HCT116 (cell line): ENCODE results near the gene DNPEP. TPM values are rescaled to one million over a fixed set of nuclear protein-coding genes. Genes with fewer than 3 reads are reported as not detected.

ENCODE experiments used
- ATAC-seq: fragments of 200-7000 bp; cut with Tn5 transposase; 2 replicates; pipeline ENCODE4 v1.9.1; 2020; ENCODE audit warnings: mild to moderate bottlenecking, moderate library complexity
- BruUV-seq: library from RNA; stranded (reverse); fragments of 400-500 nt; replicated peaks from 2 replicates; lab custom pipeline; 2021; lab: Mats Ljungman, UMichigan
- CTCF ChIA-PET: fragments of 300-600 bp; sonication (Branson Sonifier 250); formaldehyde crosslinking; loops from one replicate; lab custom pipeline; 2021; ENCODE audit warnings: antibody characterized with exemption; lab: Charles Lee
- POLR2A ChIA-PET: fragments of 300-600, 350-600 bp; sonication (Branson Sonifier 250); formaldehyde crosslinking; loops from one replicate; lab custom pipeline; 2021; ENCODE audit warnings: antibody characterized with exemption; lab: Charles Lee
- RAD21 ChIA-PET, 2 experiments: fragments of 300-600 bp; sonication (Branson Sonifier 250); formaldehyde crosslinking; loops; one replicate each; lab custom pipeline; 2023; ENCODE audit warnings: low total read pairs in 2 of 2; ENCODE audit not compliant: uncharacterized antibody in 2 of 2, unreplicated experiment in 2 of 2, low non-redundant PET in 1 of 2; lab: Charles Lee
- DNase-seq: peaks from one replicate; pipeline ENCODE4 v3.0.0-alpha.2; 2010; ENCODE audit warnings: low read depth, low spot score
- H2AFZ ChIP-seq: fragments of 200-600 bp; shearing (Covaris generic), sonication (generic); 2 replicates; pipeline ENCODE4 v1.6.1; 2017; ENCODE audit warnings: low read depth, mixed run types, mixed read lengths, antibody characterized with exemption, low read length; ENCODE audit not compliant: poor library complexity, severe bottlenecking
- H3K27ac ChIP-seq: 2 replicates; pipeline ENCODE4 v1.5.1; 2012; ENCODE audit warnings: low read depth, low read length
- H3K27me3 ChIP-seq: fragments of 200-600 bp; sonication (generic); 2 replicates; pipeline ENCODE4 v1.6.1; 2016; ENCODE audit warnings: mixed run types, low read length, mixed read lengths; ENCODE audit not compliant: insufficient read depth
- H3K36me3 ChIP-seq, 2 experiments: fragments of 200-500 bp in 1 of 2; fragments of 200-600 bp in 1 of 2; sonication (Bioruptor generic) in 1 of 2; sonication (generic) in 1 of 2; 2 replicates each; pipeline versions ENCODE4 v1.5.1 to v1.6.1; 2014 to 2016; ENCODE audit warnings: low read length in 2 of 2, inconsistent platforms in 1 of 2, mixed read lengths in 1 of 2, mixed run types in 1 of 2; ENCODE audit not compliant: insufficient read depth in 2 of 2, control insufficient read depth in 1 of 2
- H3K4me1 ChIP-seq, 2 experiments: fragments of 200-600 bp in 1 of 2; sonication (generic) in 1 of 2; 2 replicates each; pipeline versions ENCODE4 v1.5.1 to v1.6.1; 2012 to 2017; ENCODE audit warnings: low read length in 2 of 2, inconsistent platforms in 1 of 2, mild to moderate bottlenecking in 1 of 2, mixed read lengths in 1 of 2, mixed run types in 1 of 2, moderate library complexity in 1 of 2; ENCODE audit not compliant: insufficient read depth in 2 of 2, control insufficient read depth in 1 of 2
- H3K4me2 ChIP-seq: fragments of 200-600 bp; sonication (generic); 2 replicates; pipeline ENCODE4 v1.6.1; 2017; ENCODE audit warnings: mixed run types, low read length, mixed read lengths
- H3K4me3 ChIP-seq, 2 experiments: fragments of 200-600 bp in 1 of 2; sonication (generic) in 1 of 2; replicated peaks in 1 of 2; 2 replicates each; pipeline ENCODE4 v1.5.1; 2011 to 2016; ENCODE audit warnings: low read length in 2 of 2, control low read depth in 1 of 2, low read depth in 1 of 2, mild to moderate bottlenecking in 1 of 2, mixed read lengths in 1 of 2, mixed run types in 1 of 2
- H3K79me2 ChIP-seq: fragments of 200-600 bp; sonication (generic); 2 replicates; pipeline ENCODE4 v1.6.1; 2017; ENCODE audit warnings: mild to moderate bottlenecking, mixed run types, low read length, moderate library complexity, mixed read lengths; ENCODE audit not compliant: insufficient read depth
- H3K9ac ChIP-seq: fragments of 200-600 bp; sonication (generic); 2 replicates; pipeline ENCODE4 v1.6.1; 2016; ENCODE audit warnings: low read length, mixed read lengths
- H3K9me2 ChIP-seq: fragments of 200-600 bp; sonication (generic), shearing (Covaris generic); 2 replicates; pipeline ENCODE4 v1.6.1; 2017; ENCODE audit warnings: mixed run types, mild to moderate bottlenecking, moderate library complexity; ENCODE audit not compliant: insufficient read depth
- H3K9me3 ChIP-seq, 2 experiments: fragments of 200-500 bp in 1 of 2; fragments of 200-600 bp in 1 of 2; sonication (Bioruptor generic) in 1 of 2; sonication (generic) in 1 of 2; 2 replicates each; pipeline ENCODE4 v1.6.1; 2014 to 2017; ENCODE audit warnings: low read length in 2 of 2, mixed read lengths in 2 of 2, inconsistent platforms in 1 of 2, low read depth in 1 of 2, mild to moderate bottlenecking in 1 of 2, mixed run types in 1 of 2, moderate library complexity in 1 of 2; ENCODE audit not compliant: control insufficient read depth in 1 of 2, insufficient read depth in 1 of 2
- H4K20me1 ChIP-seq: fragments of 200-600 bp; sonication (generic), shearing (Covaris generic); 2 replicates; pipeline ENCODE4 v1.6.1; 2017; ENCODE audit warnings: mixed run types, mild to moderate bottlenecking, moderate library complexity; ENCODE audit not compliant: insufficient read depth
- CBX3 ChIP-seq: IDR thresholded peaks from 2 replicates; pipeline ENCODE4 v1.6.1; 2012; ENCODE audit warnings: low read depth
- CEBPB ChIP-seq: IDR thresholded peaks from 2 replicates; pipeline ENCODE4 v1.6.1; 2012; ENCODE audit warnings: low read depth
- CTCF ChIP-seq, 3 experiments: fragments of 200-600 bp in 1 of 3; sonication (generic) in 1 of 3; IDR thresholded peaks in 2 of 3; conservative IDR thresholded peaks in 1 of 3; 2 replicates each; pipeline ENCODE4 v1.5.1; 2012 to 2017; ENCODE audit warnings: low read depth in 2 of 3, low read length in 2 of 3, antibody characterized with exemption in 1 of 3, borderline replicate concordance in 1 of 3, control low read depth in 1 of 3, mild to moderate bottlenecking in 1 of 3, mixed read lengths in 1 of 3, mixed run types in 1 of 3, moderate library complexity in 1 of 3; ENCODE audit not compliant: insufficient read depth in 1 of 3
- EGR1 ChIP-seq: IDR thresholded peaks from 2 replicates; pipeline ENCODE4 v1.6.1; 2012; ENCODE audit warnings: low read depth
- ELF1 ChIP-seq: IDR thresholded peaks from 2 replicates; pipeline ENCODE4 v1.6.1; 2012; ENCODE audit warnings: low read depth, borderline replicate concordance
- EZH2 ChIP-seq: fragments of 200-600 bp; sonication (generic); IDR thresholded peaks from 2 replicates; pipeline ENCODE4 v1.6.1; 2017; ENCODE audit warnings: antibody characterized with exemption, mixed run types
- EZH2phosphoT487 ChIP-seq: fragments of 200-600 bp; IDR thresholded peaks from 2 replicates; pipeline ENCODE4 v1.6.1; 2018; ENCODE audit warnings: antibody characterized with exemption, borderline replicate concordance
- FOSL1 ChIP-seq: IDR thresholded peaks from 2 replicates; pipeline ENCODE4 v1.6.1; 2012; ENCODE audit warnings: low read depth
- JUND ChIP-seq: IDR thresholded peaks from 2 replicates; pipeline ENCODE4 v1.6.1; 2012
- POLR2A ChIP-seq: IDR thresholded peaks from 2 replicates; pipeline ENCODE4 v1.7.0; 2011; ENCODE audit warnings: borderline replicate concordance; ENCODE audit not compliant: insufficient read depth, insufficient read length; ENCODE audit errors: extremely low read depth
- POLR2AphosphoS5 ChIP-seq: IDR thresholded peaks from 2 replicates; pipeline ENCODE4 v1.6.1; 2011; ENCODE audit warnings: mild to moderate bottlenecking, low read depth, low read length, moderate library complexity
- RAD21 ChIP-seq: IDR thresholded peaks from 2 replicates; pipeline ENCODE4 v1.6.1; 2012; ENCODE audit warnings: low read depth, mild to moderate bottlenecking
- SP1 ChIP-seq: IDR thresholded peaks from 2 replicates; pipeline ENCODE4 v1.6.1; 2012; ENCODE audit warnings: low read depth
- TCF7L2 ChIP-seq: IDR thresholded peaks from 2 replicates; pipeline ENCODE4 v1.7.0; 2011; ENCODE audit warnings: borderline replicate concordance, inconsistent platforms; ENCODE audit not compliant: insufficient read depth, insufficient read length; ENCODE audit errors: extremely low read depth
- ZBTB33 ChIP-seq: IDR thresholded peaks from 2 replicates; pipeline ENCODE4 v1.6.1; 2011; ENCODE audit warnings: mild to moderate bottlenecking, low read length, moderate library complexity; ENCODE audit not compliant: insufficient replicate concordance; ENCODE audit errors: extremely low read depth
- ZFX ChIP-seq: fragments of 450-650 bp; IDR thresholded peaks from 2 replicates; pipeline ENCODE4 v1.6.1; 2017
- ZNF274 ChIP-seq: fragments of 200-500 bp; sonication (Bioruptor generic); IDR thresholded peaks from 2 replicates; pipeline ENCODE4 v1.6.1; 2014; ENCODE audit warnings: mild to moderate bottlenecking, low read depth, low read length, inconsistent platforms
- intact Hi-C: fragments of 100-400 bp; cut with micrococcal nuclease; formaldehyde crosslinking; loops from 2 replicates; pipeline ENCODE4 v1.10.0; 2022
- total RNA-seq: library from RNA; stranded (reverse); gene quantifications from one replicate; pipeline ENCODE4 v1.2.1, GENCODE V29; 2021; ENCODE audit not compliant: unreplicated experiment
- TF ChIP-seq, protein P1 (sequence below): IDR thresholded peaks from 2 replicates; pipeline ENCODE4 v1.6.1; 2012; ENCODE audit warnings: low read depth
- TF ChIP-seq, protein P2 (sequence below): IDR thresholded peaks from 2 replicates; pipeline ENCODE4 v1.6.1; 2012

DNPEP gene
- total RNA-seq, 1 experiment from 2014 or later = 80.1 TPM

DNA sequence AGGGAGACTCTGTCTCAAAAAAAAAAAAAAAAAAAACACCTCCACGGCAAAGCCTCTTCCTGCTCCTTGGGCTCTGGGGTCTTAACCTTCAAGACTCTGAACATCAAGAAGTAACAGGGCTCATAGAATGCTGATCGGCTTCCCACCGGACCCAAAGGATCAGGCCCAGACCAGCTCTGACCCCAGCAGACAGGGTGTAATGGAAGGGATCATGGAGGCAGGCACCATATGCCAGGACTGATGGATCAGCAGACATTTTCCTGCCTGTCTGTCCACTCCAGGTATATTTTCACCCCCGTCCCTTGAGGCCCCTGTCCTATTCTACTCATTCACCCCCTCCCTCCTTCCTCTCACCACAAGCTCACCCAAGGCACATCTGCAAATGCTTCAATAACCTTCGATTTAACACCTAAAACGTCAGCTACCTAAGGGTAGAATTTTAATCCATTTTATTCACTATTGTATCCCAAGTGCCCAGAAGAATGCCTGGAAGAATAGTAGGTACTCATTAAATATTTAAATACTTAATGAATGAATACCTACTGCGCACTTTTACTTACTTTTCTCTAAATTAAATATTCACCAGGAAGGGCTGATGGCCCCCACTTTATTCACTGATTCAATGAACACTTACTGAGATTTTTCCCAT lies 42.4 kb upstream of the DNPEP start:
- ChIA-PET RAD21 (interaction anchor here (1.0 to 1.2 kb wide), 2 partner anchors 100 kb away, joined by 3 to 6 read pairs; no protein-coding TSS in a partner anchor), CTCF (interaction anchor here (0.9 to 1.2 kb wide), 7 partner anchors 13 to 326 kb away, joined by 3 to 13 read pairs (median 3); partner anchors contain the start of gene GMPPA), POLR2A (no interaction called here)
- peaks cover 6 to 32% of the 10 kb centered on the region in 2 experiments for H3K4me1 ChIP-seq
- H3K4me3 ChIP-seq = no peak overlapping the region
- no peaks in the 10 kb centered on the region for H3K36me3 ChIP-seq
- no peak overlapping the region for H3K9ac ChIP-seq
- intact Hi-C loops = no loop called here
- H3K4me2 ChIP-seq = 0 out of 2 replicates have a peak overlapping the region, but pooled peaks have one; percentile 20
- H3K9me3 ChIP-seq = no peaks in the 10 kb centered on the region
- no peaks in the 10 kb centered on the region for H3K9me2 ChIP-seq
- TF ChIP-seq, protein P1, sequence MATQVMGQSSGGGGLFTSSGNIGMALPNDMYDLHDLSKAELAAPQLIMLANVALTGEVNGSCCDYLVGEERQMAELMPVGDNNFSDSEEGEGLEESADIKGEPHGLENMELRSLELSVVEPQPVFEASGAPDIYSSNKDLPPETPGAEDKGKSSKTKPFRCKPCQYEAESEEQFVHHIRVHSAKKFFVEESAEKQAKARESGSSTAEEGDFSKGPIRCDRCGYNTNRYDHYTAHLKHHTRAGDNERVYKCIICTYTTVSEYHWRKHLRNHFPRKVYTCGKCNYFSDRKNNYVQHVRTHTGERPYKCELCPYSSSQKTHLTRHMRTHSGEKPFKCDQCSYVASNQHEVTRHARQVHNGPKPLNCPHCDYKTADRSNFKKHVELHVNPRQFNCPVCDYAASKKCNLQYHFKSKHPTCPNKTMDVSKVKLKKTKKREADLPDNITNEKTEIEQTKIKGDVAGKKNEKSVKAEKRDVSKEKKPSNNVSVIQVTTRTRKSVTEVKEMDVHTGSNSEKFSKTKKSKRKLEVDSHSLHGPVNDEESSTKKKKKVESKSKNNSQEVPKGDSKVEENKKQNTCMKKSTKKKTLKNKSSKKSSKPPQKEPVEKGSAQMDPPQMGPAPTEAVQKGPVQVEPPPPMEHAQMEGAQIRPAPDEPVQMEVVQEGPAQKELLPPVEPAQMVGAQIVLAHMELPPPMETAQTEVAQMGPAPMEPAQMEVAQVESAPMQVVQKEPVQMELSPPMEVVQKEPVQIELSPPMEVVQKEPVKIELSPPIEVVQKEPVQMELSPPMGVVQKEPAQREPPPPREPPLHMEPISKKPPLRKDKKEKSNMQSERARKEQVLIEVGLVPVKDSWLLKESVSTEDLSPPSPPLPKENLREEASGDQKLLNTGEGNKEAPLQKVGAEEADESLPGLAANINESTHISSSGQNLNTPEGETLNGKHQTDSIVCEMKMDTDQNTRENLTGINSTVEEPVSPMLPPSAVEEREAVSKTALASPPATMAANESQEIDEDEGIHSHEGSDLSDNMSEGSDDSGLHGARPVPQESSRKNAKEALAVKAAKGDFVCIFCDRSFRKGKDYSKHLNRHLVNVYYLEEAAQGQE = no peak
- no peak for TF ChIP-seq CTCF (IDR thresholded peaks at IDR 0.05 in 2 of 3, conservative IDR thresholded peaks at IDR 0.05 in 1 of 3; ENCODE audit: borderline replicate concordance in 1 of 3, insufficient read depth in 1 of 3, low read depth in 2 of 3, low read length in 2 of 3)
- TF ChIP-seq POLR2AphosphoS5 = no peak
- no peak for TF ChIP-seq TCF7L2
- no peak for TF ChIP-seq ZNF274
- TF ChIP-seq EZH2phosphoT487 = no peak
- no peak for TF ChIP-seq CBX3
- TF ChIP-seq, protein P2, sequence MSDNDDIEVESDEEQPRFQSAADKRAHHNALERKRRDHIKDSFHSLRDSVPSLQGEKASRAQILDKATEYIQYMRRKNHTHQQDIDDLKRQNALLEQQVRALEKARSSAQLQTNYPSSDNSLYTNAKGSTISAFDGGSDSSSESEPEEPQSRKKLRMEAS = no peak
- no peak for TF ChIP-seq POLR2A
- TF ChIP-seq SP1 = no peak
- no peak for TF ChIP-seq ELF1
- no peak for TF ChIP-seq CEBPB
- TF ChIP-seq RAD21 = no peak
- no peak for TF ChIP-seq ZBTB33
- no peak for TF ChIP-seq EGR1
- no peak for TF ChIP-seq EZH2
- TF ChIP-seq ZFX = no peak
- no peak for TF ChIP-seq JUND
- TF ChIP-seq FOSL1 = no peak
- H3K79me2 ChIP-seq = no peaks in the 10 kb centered on the region
- BruUV-seq = no TSS peak
- no peak overlapping the region for H2AFZ ChIP-seq
- DNase-seq = no peak
- no peak for ATAC-seq
- H3K27me3 ChIP-seq = no peaks in the 10 kb centered on the region
- H4K20me1 ChIP-seq = no peaks in the 10 kb centered on the region
- no peak overlapping the region for H3K27ac ChIP-seq
